Measurements from ENCODE around the gene RRBP1. TPM values are rescaled to one million over a fixed set of nuclear protein-coding genes. Genes with fewer than 3 reads are reported as not detected.

Gene RRBP1
- total and polyA plus RNA-seq, 4 donors: 75.4 to 202 (median 130) TPM

- peaks cover 42 to 100% (median 81%) of the 10 kb centered on the region in 4 donors for H3K36me3 ChIP-seq (ENCODE audit: control insufficient read depth in 4 of 4, insufficient read depth in 3 of 4, low read depth in 1 of 4, low read length in 3 of 4)
- peaks cover 0 to 11% (median 5%) of the 10 kb centered on the region in 4 donors for H3K4me1 ChIP-seq (ENCODE audit: control insufficient read depth in 4 of 4, insufficient read depth in 4 of 4, low read length in 3 of 4)
- no peak overlapping the region for H3K4me3 ChIP-seq (ENCODE audit: low read depth in 1 of 3, low read length in 3 of 3)
- no peaks in the 10 kb centered on the region for H3K9me3 ChIP-seq (ENCODE audit: control insufficient read depth in 4 of 4, low read length in 3 of 4)
- no peak for TF ChIP-seq ATF3 (IDR thresholded peaks at IDR 0.05)
- TF ChIP-seq SP1 (IDR thresholded peaks at IDR 0.05): no peak
- no peak for TF ChIP-seq FOXA1 (IDR thresholded peaks at IDR 0.05)
- no peak for TF ChIP-seq FOXA2 (IDR thresholded peaks at IDR 0.05)
- TF ChIP-seq CTCF (IDR thresholded peaks at IDR 0.05; ENCODE audit: low read depth, low read length, missing input control): no peak
- TF ChIP-seq EGR1 (IDR thresholded peaks at IDR 0.05; ENCODE audit: low read depth in 2 of 2): no peak
- TF ChIP-seq MAX (IDR thresholded peaks at IDR 0.05): no peak
- TF ChIP-seq TAF1 (conservative IDR thresholded peaks at IDR 0.05): no peak
- no peak for TF ChIP-seq HNF4G (IDR thresholded peaks at IDR 0.05)
- TF ChIP-seq HNF4A (conservative IDR thresholded peaks at IDR 0.05): no peak
- TF ChIP-seq REST (IDR thresholded peaks at IDR 0.05): no peak
- DNase-seq (ENCODE audit: low spot score): no peak
- no peak overlapping the region for H3K9ac ChIP-seq (ENCODE audit: low read depth in 1 of 2, low read length in 2 of 2)
- no peaks in the 10 kb centered on the region for H3K27me3 ChIP-seq (ENCODE audit: control insufficient read depth in 4 of 4, insufficient read depth in 4 of 4, low read length in 3 of 4)
- no peak overlapping the region for H3K27ac ChIP-seq (ENCODE audit: low read depth in 1 of 2, low read length in 2 of 2)
- WGBS: 91% methylated on average over 11 of the region's 11 CpGs
Observed at GRCh38 chr20:17622086-17622850, 59.8 kb downstream of the RRBP1 start.

GRCh38 chr20:17621229-17621968, 60.6 kb downstream of the RRBP1 start:
- H3K4me3 ChIP-seq (ENCODE audit: low read depth in 1 of 3, low read length in 3 of 3): no peak overlapping the region
- peak; percentile 17 for DNase-seq (ENCODE audit: low spot score)
- 91% methylated on average over 24 of the region's 24 CpGs for WGBS
- peaks cover 0 to 2% (median 0%) of the 10 kb centered on the region in 4 donors for H3K4me1 ChIP-seq (ENCODE audit: control insufficient read depth in 4 of 4, insufficient read depth in 4 of 4, low read length in 3 of 4)
- peaks cover 42 to 100% (median 79%) of the 10 kb centered on the region in 4 donors for H3K36me3 ChIP-seq (ENCODE audit: control insufficient read depth in 4 of 4, insufficient read depth in 3 of 4, low read depth in 1 of 4, low read length in 3 of 4)
- H3K9ac ChIP-seq (ENCODE audit: low read depth in 1 of 2, low read length in 2 of 2): no peak overlapping the region
- no peaks in the 10 kb centered on the region for H3K9me3 ChIP-seq (ENCODE audit: control insufficient read depth in 4 of 4, low read length in 3 of 4)
- H3K27ac ChIP-seq (ENCODE audit: low read depth in 1 of 2, low read length in 2 of 2): no peak overlapping the region
- no peaks in the 10 kb centered on the region for H3K27me3 ChIP-seq (ENCODE audit: control insufficient read depth in 4 of 4, insufficient read depth in 4 of 4, low read length in 3 of 4)
- no peak for TF ChIP-seq SP1 (IDR thresholded peaks at IDR 0.05)
- TF ChIP-seq FOXA2 (IDR thresholded peaks at IDR 0.05): no peak
- TF ChIP-seq CTCF (IDR thresholded peaks at IDR 0.05; ENCODE audit: low read depth, low read length, missing input control): no peak
- no peak for TF ChIP-seq HNF4G (IDR thresholded peaks at IDR 0.05)
- no peak for TF ChIP-seq REST (IDR thresholded peaks at IDR 0.05)
- TF ChIP-seq ATF3 (IDR thresholded peaks at IDR 0.05): no peak
- no peak for TF ChIP-seq TAF1 (conservative IDR thresholded peaks at IDR 0.05)
- no peak for TF ChIP-seq RXRA (IDR thresholded peaks at IDR 0.05)
- no peak for TF ChIP-seq HNF4A (conservative IDR thresholded peaks at IDR 0.05)
- no peak for TF ChIP-seq RAD21 (IDR thresholded peaks at IDR 0.05)
- TF ChIP-seq NR2F2 (IDR thresholded peaks at IDR 0.05): no peak
